Mucosa of rectum (tissue), 2 donors: ENCODE measurements around the gene CAMTA1.
A peak's percentile ranks its signal among the peaks of the same experiment; 100 is the strongest.

Experiments
- H3K27ac ChIP-seq, 2 donors: one replicate each; pipeline ENCODE4 v1.7.0; 2013; ENCODE audit warnings: inconsistent platforms in 2 of 2, low read depth in 2 of 2, low read length in 2 of 2
- H3K27me3 ChIP-seq, 2 donors: one replicate each; pipeline ENCODE4 v1.7.0; 2013; ENCODE audit warnings: low read length in 2 of 2; ENCODE audit not compliant: control insufficient read depth in 2 of 2, insufficient read depth in 2 of 2
- H3K36me3 ChIP-seq, 2 donors: one replicate each; pipeline ENCODE4 v1.7.0; 2013; ENCODE audit warnings: low read length in 2 of 2; ENCODE audit not compliant: control insufficient read depth in 2 of 2, insufficient read depth in 2 of 2
- H3K4me1 ChIP-seq, 2 donors: one replicate each; pipeline ENCODE4 v1.7.0; 2013; ENCODE audit warnings: low read length in 2 of 2, mild to moderate bottlenecking in 1 of 2; ENCODE audit not compliant: control insufficient read depth in 2 of 2, insufficient read depth in 2 of 2
- H3K4me3 ChIP-seq, 2 donors: one replicate each; pipeline ENCODE4 v1.7.0; 2013; ENCODE audit warnings: low read length in 2 of 2
- H3K9ac ChIP-seq, 2 donors: one replicate each; pipeline ENCODE4 v1.7.0; 2013; ENCODE audit warnings: low read length in 2 of 2, low read depth in 1 of 2, mild to moderate bottlenecking in 1 of 2
- H3K9me3 ChIP-seq, 2 donors: one replicate each; pipeline ENCODE4 v1.7.0; 2013; ENCODE audit warnings: low read length in 2 of 2; ENCODE audit not compliant: control insufficient read depth in 2 of 2
- donor health status: healthy.
- donor health status: Normal muscosa, but diverticular disease.

CAMTA1 gene

GRCh38 chr1:7049913-7050625 lies 264.8 kb downstream of the CAMTA1 start:
- Histone ChIP-seq H3K4me3 (no peak overlapping the region), H3K36me3 (no peaks in the 10 kb centered on the region), H3K9me3 (no peaks in the 10 kb centered on the region), H3K27me3 (no peaks in the 10 kb centered on the region), H3K27ac (no peak overlapping the region), H3K9ac (no peak overlapping the region), H3K4me1 (no peaks in the 10 kb centered on the region)

- H3K9ac ChIP-seq: no peak overlapping the region
- H3K9me3 ChIP-seq: no peaks in the 10 kb centered on the region
- no peaks in the 10 kb centered on the region for H3K36me3 ChIP-seq
- H3K4me1 ChIP-seq: no peaks in the 10 kb centered on the region
- H3K27me3 ChIP-seq: no peaks in the 10 kb centered on the region
- H3K4me3 ChIP-seq: no peak overlapping the region
- no peak overlapping the region for H3K27ac ChIP-seq
Observed at GRCh38 chr1:7050751-7051665, 265.8 kb downstream of the CAMTA1 start.

- H3K4me3 ChIP-seq: no peak overlapping the region
- H3K27ac ChIP-seq: no peak overlapping the region
- no peaks in the 10 kb centered on the region for H3K9me3 ChIP-seq
- H3K9ac ChIP-seq: no peak overlapping the region
- no peaks in the 10 kb centered on the region for H3K27me3 ChIP-seq
- H3K36me3 ChIP-seq: no peaks in the 10 kb centered on the region
- H3K4me1 ChIP-seq: no peaks in the 10 kb centered on the region
Observed at GRCh38 chr1:7052701-7053100, 267.4 kb downstream of the CAMTA1 start.

- no peaks in the 10 kb centered on the region for H3K36me3 ChIP-seq
- no peaks in the 10 kb centered on the region for H3K27me3 ChIP-seq
- no peak overlapping the region for H3K4me3 ChIP-seq
- H3K4me1 ChIP-seq: no peaks in the 10 kb centered on the region
- H3K27ac ChIP-seq: no peak overlapping the region
- no peak overlapping the region for H3K9ac ChIP-seq
- H3K9me3 ChIP-seq: no peaks in the 10 kb centered on the region
Observed at GRCh38 chr1:7060745-7061144, 275.5 kb downstream of the CAMTA1 start.

- no peaks in the 10 kb centered on the region for H3K27me3 ChIP-seq
- no peak overlapping the region for H3K9ac ChIP-seq
- H3K27ac ChIP-seq: no peak overlapping the region
- H3K4me3 ChIP-seq: no peak overlapping the region
- no peaks in the 10 kb centered on the region for H3K36me3 ChIP-seq
- no peaks in the 10 kb centered on the region for H3K4me1 ChIP-seq
- no peaks in the 10 kb centered on the region for H3K9me3 ChIP-seq
Observed at GRCh38 chr1:7062346-7063061, 277.2 kb downstream of the CAMTA1 start.

GRCh38 chr1:7063981-7064380 lies 278.7 kb downstream of the CAMTA1 start:
- no peaks in the 10 kb centered on the region for H3K4me1 ChIP-seq
- H3K9ac ChIP-seq: no peak overlapping the region
- no peak overlapping the region for H3K27ac ChIP-seq
- H3K27me3 ChIP-seq: no peaks in the 10 kb centered on the region
- no peak overlapping the region for H3K4me3 ChIP-seq
- H3K36me3 ChIP-seq: no peaks in the 10 kb centered on the region
- no peaks in the 10 kb centered on the region for H3K9me3 ChIP-seq

- no peak overlapping the region for H3K4me3 ChIP-seq
Observed at GRCh38 chr1:7068552-7068951, 283.3 kb downstream of the CAMTA1 start.

GRCh38 chr1:7069931-7070330 lies 284.7 kb downstream of the CAMTA1 start:
- Histone ChIP-seq H3K4me3 (peak overlapping the region; percentile 18 to 41), H3K9me3 (no peaks in the 10 kb centered on the region), H3K27me3 (no peaks in the 10 kb centered on the region), H3K27ac (no peak overlapping the region), H3K36me3 (no peaks in the 10 kb centered on the region), H3K9ac (no peak overlapping the region), H3K4me1 (peaks cover 0 to 5% of the 10 kb centered on the region in 2 donors)

More at GRCh38 chr1:7068552-7068951, 283.3 kb downstream of the CAMTA1 start:
- Histone ChIP-seq H3K9me3 (no peaks in the 10 kb centered on the region), H3K4me1 (peaks cover 0 to 5% of the 10 kb centered on the region in 2 donors), H3K9ac (no peak overlapping the region), H3K27ac (no peak overlapping the region), H3K27me3 (no peaks in the 10 kb centered on the region), H3K36me3 (no peaks in the 10 kb centered on the region)

GRCh38 chr1:7070389-7071029 lies 285.3 kb downstream of the CAMTA1 start:
- Histone ChIP-seq H3K9ac (no peak overlapping the region), H3K27me3 (no peaks in the 10 kb centered on the region), H3K4me1 (peaks cover 0 to 5% of the 10 kb centered on the region in 2 donors), H3K27ac (no peak overlapping the region), H3K9me3 (no peaks in the 10 kb centered on the region), H3K4me3 (peak overlapping the region; percentile 18 to 41), H3K36me3 (no peaks in the 10 kb centered on the region)
